HFFc6 (cell line): Measurements from ENCODE around the gene CARD9. TPM values are rescaled to one million over a fixed set of nuclear protein-coding genes. Genes with fewer than 3 reads are reported as not detected.

Experiments
- DNase-seq: peaks from one replicate; pipeline ENCODE4 v3.0.0-alpha.2; 2018
- H3K27ac Mint-ChIP-seq: 2 replicates; pipeline ENCODE4 v1.8.0; 2020; ENCODE audit warnings: mild to moderate bottlenecking, mixed read lengths
- H3K27me3 Mint-ChIP-seq: 2 replicates; pipeline ENCODE4 v1.8.0; 2021; ENCODE audit warnings: mild to moderate bottlenecking, moderate library complexity, mixed read lengths; ENCODE audit not compliant: insufficient read depth
- H3K36me3 Mint-ChIP-seq: 2 replicates; pipeline ENCODE4 v1.8.0; 2021; ENCODE audit warnings: low read depth, mixed read lengths
- H3K4me1 Mint-ChIP-seq: 2 replicates; pipeline ENCODE4 v1.8.0; 2020; ENCODE audit warnings: low read depth, mixed read lengths
- H3K4me3 Mint-ChIP-seq: 2 replicates; pipeline ENCODE4 v1.8.0; 2020; ENCODE audit warnings: mild to moderate bottlenecking, moderate library complexity, mixed read lengths
- H3K9me3 Mint-ChIP-seq: 2 replicates; pipeline ENCODE4 v1.8.0; 2020; ENCODE audit warnings: mild to moderate bottlenecking, mixed read lengths
- total RNA-seq, 6 experiments: library from RNA; stranded (reverse); fragmentation: NEBNext Ultra II Directional; extraction: Animal tissue kit (Norgen Biotek cat#: 25700); gene quantifications; 2 replicates in 1 of 6; 3 replicates in 5 of 6; pipeline ENCODE4 v1.2.3, GENCODE V29; 2021
- TF ChIP-seq, protein P1 (sequence below): fragments of 200-600 bp; sonication (generic); IDR thresholded peaks from 2 replicates; pipeline ENCODE4 v1.5.0; 2021; ENCODE audit warnings: antibody characterized with exemption, mild to moderate bottlenecking

CARD9 gene
- total RNA-seq, 6 experiments from 2014 or later: 2.9 to 19.0 (median 3.2) TPM

DNA sequence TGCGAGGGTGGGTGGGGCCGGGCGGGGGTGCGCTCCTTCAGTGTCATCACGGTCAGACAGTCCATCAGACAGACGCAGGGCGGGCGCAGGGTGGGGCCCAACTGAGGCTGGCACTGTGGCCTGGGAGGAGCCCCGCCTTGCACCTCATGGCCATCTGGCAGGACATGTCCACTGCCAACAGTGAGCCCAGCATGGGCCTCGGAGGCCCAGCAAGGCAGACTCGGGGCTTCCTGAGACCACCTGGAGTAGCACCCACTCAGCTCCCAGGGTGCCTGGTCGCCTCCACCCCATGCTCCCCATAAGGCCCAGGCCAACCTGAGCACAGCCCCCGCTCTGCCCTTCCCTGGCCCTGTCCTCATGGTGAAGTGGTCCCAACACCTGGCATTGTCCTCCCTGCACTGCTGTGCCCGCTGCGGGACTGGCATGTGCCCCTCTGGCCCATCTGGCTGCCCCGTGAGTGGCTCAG lies 54.7 kb downstream of the CARD9 start:
- TF ChIP-seq, protein P1, sequence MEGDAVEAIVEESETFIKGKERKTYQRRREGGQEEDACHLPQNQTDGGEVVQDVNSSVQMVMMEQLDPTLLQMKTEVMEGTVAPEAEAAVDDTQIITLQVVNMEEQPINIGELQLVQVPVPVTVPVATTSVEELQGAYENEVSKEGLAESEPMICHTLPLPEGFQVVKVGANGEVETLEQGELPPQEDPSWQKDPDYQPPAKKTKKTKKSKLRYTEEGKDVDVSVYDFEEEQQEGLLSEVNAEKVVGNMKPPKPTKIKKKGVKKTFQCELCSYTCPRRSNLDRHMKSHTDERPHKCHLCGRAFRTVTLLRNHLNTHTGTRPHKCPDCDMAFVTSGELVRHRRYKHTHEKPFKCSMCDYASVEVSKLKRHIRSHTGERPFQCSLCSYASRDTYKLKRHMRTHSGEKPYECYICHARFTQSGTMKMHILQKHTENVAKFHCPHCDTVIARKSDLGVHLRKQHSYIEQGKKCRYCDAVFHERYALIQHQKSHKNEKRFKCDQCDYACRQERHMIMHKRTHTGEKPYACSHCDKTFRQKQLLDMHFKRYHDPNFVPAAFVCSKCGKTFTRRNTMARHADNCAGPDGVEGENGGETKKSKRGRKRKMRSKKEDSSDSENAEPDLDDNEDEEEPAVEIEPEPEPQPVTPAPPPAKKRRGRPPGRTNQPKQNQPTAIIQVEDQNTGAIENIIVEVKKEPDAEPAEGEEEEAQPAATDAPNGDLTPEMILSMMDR: no peak
- H3K36me3 Mint-ChIP-seq: peaks cover 18% of the 10 kb centered on the region
- no peaks in the 10 kb centered on the region for H3K4me1 Mint-ChIP-seq
- no peak overlapping the region for H3K27ac Mint-ChIP-seq
- peaks cover 9% of the 10 kb centered on the region for H3K27me3 Mint-ChIP-seq
- DNase-seq: no peak
- peaks cover 25% of the 10 kb centered on the region for H3K9me3 Mint-ChIP-seq
- no peak overlapping the region for H3K4me3 Mint-ChIP-seq

DNA sequence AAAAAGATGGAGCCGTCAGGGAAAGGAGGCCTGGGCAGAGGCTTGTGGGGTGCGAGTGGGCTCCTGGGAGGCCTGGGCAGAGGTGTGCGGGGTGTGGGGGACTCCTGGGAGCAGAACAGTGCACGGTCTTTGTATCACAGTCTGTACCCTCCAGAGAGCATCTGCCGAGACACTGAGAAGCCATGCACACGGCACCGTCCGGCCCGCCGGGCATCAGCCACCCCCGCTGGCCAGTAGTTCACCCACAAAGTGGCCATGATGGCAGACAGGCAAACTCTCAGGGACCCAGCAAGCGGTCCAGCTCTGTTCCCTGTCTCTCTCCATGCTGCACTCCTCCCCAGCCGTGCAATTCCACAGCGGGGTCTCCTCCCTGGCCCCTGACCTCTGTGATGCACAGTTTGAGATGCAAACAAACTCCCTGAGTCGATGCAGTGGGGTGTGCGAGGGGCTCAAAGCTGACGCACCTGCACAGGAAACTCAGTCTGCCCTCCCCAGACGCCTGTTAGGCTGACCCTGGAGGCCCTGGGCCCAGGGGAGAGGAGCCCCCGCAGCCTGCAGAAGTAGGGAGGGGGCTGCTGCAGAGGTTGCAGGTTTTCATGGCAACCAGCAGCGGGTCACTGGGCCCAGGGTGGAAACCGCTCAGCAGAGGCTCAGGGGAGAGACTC lies 55.2 kb downstream of the CARD9 start:
- H3K27ac Mint-ChIP-seq: no peak overlapping the region
- H3K4me1 Mint-ChIP-seq: no peaks in the 10 kb centered on the region
- DNase-seq: no peak
- TF ChIP-seq, protein P1: no peak
- peaks cover 25% of the 10 kb centered on the region for H3K9me3 Mint-ChIP-seq
- H3K4me3 Mint-ChIP-seq: no peak overlapping the region
- peaks cover 9% of the 10 kb centered on the region for H3K27me3 Mint-ChIP-seq
- H3K36me3 Mint-ChIP-seq: peaks cover 18% of the 10 kb centered on the region

DNA sequence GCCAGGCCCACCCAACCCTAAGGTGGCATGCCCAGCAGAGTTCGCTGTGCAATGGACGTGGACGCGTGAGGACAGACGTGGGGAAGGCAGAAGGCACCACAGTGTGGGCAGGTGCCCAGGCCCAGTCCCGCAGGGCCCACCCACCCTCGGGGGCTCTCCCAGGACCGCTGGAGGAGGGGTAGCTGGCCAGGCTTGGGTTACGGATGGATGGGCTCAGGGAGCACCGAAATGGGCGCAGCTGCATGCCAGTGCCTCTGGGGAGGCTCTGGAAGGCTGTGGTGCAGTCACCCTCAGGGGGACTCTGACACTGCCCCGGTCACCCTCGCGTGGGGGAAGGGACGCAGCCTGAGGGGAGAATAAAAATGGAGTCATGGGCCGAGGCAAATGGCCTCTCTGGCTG lies 55.8 kb downstream of the CARD9 start:
- Mint-ChIP-seq H3K27ac (no peak overlapping the region), H3K36me3 (peaks cover 18% of the 10 kb centered on the region), H3K27me3 (peaks cover 9% of the 10 kb centered on the region), H3K9me3 (peaks cover 25% of the 10 kb centered on the region), H3K4me3 (no peak overlapping the region), H3K4me1 (no peaks in the 10 kb centered on the region)
- no peak for DNase-seq
- TF ChIP-seq, protein P1: no peak

DNA sequence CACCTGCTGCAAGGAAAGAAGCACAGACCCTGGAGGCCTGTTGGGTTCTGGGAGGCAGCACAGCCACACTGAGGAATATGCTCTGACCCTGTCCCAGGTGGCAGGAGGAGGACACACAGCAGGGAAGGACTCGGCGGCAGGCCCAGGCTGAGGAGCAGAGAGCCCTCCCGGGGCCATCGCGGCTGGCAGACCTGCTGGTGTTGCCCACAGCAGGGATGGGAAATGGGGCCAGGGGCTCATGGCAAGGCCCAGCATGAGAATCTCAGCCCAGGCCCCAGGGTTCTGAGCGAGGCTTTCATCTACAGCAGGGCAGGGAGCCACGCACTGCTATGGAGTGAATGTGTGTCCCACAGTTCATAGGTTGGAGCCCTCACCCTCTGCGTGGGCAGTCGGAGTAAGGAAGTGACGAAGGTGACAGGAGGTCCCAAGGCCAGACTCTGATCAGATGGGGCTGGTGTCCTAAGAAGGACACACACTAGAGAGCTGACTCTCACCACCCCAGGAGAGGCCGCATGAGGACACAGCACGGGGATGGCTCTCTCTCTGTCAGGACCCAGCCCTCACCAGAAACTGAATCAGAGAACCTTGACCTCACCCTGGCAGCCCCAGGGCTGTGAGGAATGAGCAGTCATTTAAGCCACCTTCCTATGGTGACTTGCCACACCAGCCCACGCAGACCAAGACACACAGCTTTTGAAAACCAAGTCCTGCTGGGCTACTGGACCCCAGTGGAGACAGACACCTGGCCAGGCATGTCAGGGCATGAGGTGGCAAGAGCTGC lies 56.4 kb downstream of the CARD9 start:
- Mint-ChIP-seq H3K27ac (no peak overlapping the region), H3K4me1 (no peaks in the 10 kb centered on the region), H3K9me3 (peaks cover 25% of the 10 kb centered on the region), H3K36me3 (peaks cover 18% of the 10 kb centered on the region), H3K27me3 (peaks cover 9% of the 10 kb centered on the region), H3K4me3 (no peak overlapping the region)
- TF ChIP-seq, protein P1: no peak
- DNase-seq: no peak

DNA sequence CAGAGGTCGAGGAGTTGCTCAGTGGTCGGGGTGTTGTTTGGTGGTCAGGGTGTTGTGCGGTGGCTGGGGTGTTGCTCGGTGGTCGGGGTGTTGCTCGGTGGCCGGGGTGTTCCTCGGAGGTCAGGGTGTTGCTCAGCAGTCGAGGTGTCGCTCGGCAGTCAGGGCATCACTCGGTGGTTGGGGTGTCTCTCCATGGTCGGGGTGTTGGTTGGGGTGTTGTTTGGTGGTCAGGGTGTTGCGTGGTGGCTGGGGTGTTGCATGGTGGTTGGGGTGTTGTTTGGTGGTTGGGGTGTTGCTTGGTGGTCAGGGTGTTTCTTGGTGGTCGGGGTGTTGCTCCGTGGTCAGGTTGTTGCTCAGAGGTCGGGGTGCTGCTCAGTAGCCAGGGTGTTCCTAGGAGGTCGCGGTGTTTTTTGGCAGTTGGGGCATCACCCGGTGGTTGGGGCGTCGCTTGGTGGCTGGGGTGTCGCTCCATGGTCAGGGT lies 57.2 kb downstream of the CARD9 start:
- H3K27me3 Mint-ChIP-seq: peaks cover 9% of the 10 kb centered on the region
- no peak overlapping the region for H3K27ac Mint-ChIP-seq
- H3K4me3 Mint-ChIP-seq: no peak overlapping the region
- no peaks in the 10 kb centered on the region for H3K4me1 Mint-ChIP-seq
- H3K36me3 Mint-ChIP-seq: peaks cover 18% of the 10 kb centered on the region
- DNase-seq: no peak
- H3K9me3 Mint-ChIP-seq: peaks cover 25% of the 10 kb centered on the region
- TF ChIP-seq, protein P1: no peak
